Thoracic aorta (tissue), 2 donors: ENCODE results near the gene CCL24. TPM values are rescaled to one million over a fixed set of nuclear protein-coding genes. Genes with fewer than 3 reads are reported as not detected.
"Not testable (repeated sequence)": the region's sequence is repeated elsewhere in the genome, so short reads cannot be mapped to it uniquely, and the experiment has no call there.

ENCODE experiments used
- ATAC-seq: fragments of 150-250 bp; one replicate; pipeline ENCODE4 v1.8.0; 2017; ENCODE audit warnings: low read depth; ENCODE audit not compliant: insufficient number of reproducible peaks, low FRiP score
- DNase-seq: peaks from one replicate; pipeline ENCODE4 v3.0.0-alpha.2; 2020; ENCODE audit warnings: low spot score
- H3K27ac ChIP-seq, 2 donors: fragments of 200-600 bp; sonication (generic); 1 replicate in 1 of 2; 2 replicates in 1 of 2; pipeline ENCODE4 v1.5.1; 2016; ENCODE audit warnings: mild to moderate bottlenecking in 2 of 2, moderate library complexity in 2 of 2
- H3K27me3 ChIP-seq: fragments of 200-600 bp; sonication (generic); replicated peaks from 2 replicates; pipeline ENCODE4 v1.6.0; 2016; ENCODE audit warnings: mild to moderate bottlenecking; ENCODE audit not compliant: insufficient read depth
- H3K36me3 ChIP-seq: fragments of 200-600 bp; sonication (generic); one replicate; pipeline ENCODE4 v1.5.1; 2016
- H3K4me1 ChIP-seq, 2 donors: fragments of 200-600 bp; sonication (generic); 1 replicate in 1 of 2; 2 replicates in 1 of 2; pipeline versions ENCODE4 v1.5.1 to v1.6.0; 2016; ENCODE audit warnings: low read depth in 2 of 2, mild to moderate bottlenecking in 1 of 2; ENCODE audit not compliant: control insufficient read depth in 1 of 2
- H3K4me3 ChIP-seq: fragments of 200-600 bp; sonication (generic); 2 replicates; pipeline ENCODE4 v1.5.1; 2016; ENCODE audit warnings: mild to moderate bottlenecking
- H3K9me3 ChIP-seq: fragments of 200-600 bp; sonication (generic); 2 replicates; pipeline ENCODE4 v1.5.1; 2016
- CTCF ChIP-seq: fragments of 200-600 bp; sonication (generic); IDR thresholded peaks from one replicate; pipeline ENCODE4 v1.5.1; 2019; ENCODE audit warnings: antibody characterized with exemption
- total RNA-seq, 2 donors: library from RNA; depleted of rRNA; stranded (reverse); fragments of >200 nt; gene quantifications; one replicate each; pipeline versions ENCODE4 v1.1.0 to v1.2.3, GENCODE V29; 2016

The CCL24 gene
- total RNA-seq, 2 donors from 2014 or later, result not detected

- no peaks in the 10 kb centered on the region for H3K9me3 ChIP-seq
- no peak for TF ChIP-seq CTCF
- H3K36me3 ChIP-seq, result no peaks in the 10 kb centered on the region
- no peak for DNase-seq
- H3K27me3 ChIP-seq, result no peaks in the 10 kb centered on the region
- no peak for ATAC-seq
- H3K4me3 ChIP-seq, result no peak overlapping the region
- no peak overlapping the region for H3K27ac ChIP-seq
- no peaks in the 10 kb centered on the region for H3K4me1 ChIP-seq
These were observed 22.2 kb upstream of the CCL24 start for GRCh38 chr7:75835688-75836285.

- not testable (repeated sequence) for H3K9me3 ChIP-seq, DNase-seq, H3K36me3 ChIP-seq, H3K4me1 ChIP-seq, H3K27me3 ChIP-seq, H3K27ac ChIP-seq, H3K4me3 ChIP-seq, ATAC-seq
These were observed 20.1 kb upstream of the CCL24 start for GRCh38 chr7:75833662-75834061.

GRCh38 chr7:75830978-75831377 is 17.4 kb upstream of the CCL24 start:
- Histone ChIP-seq H3K4me1 (no peaks in the 10 kb centered on the region), H3K27ac (no peak overlapping the region), H3K27me3 (no peaks in the 10 kb centered on the region), H3K4me3 (no peak overlapping the region), H3K36me3 (no peaks in the 10 kb centered on the region), H3K9me3 (no peaks in the 10 kb centered on the region)
- no peak for DNase-seq
- TF ChIP-seq CTCF, result no peak
- no peak for ATAC-seq

GRCh38 chr7:75829656-75830055 is 16.1 kb upstream of the CCL24 start:
- not testable (repeated sequence) for H3K36me3 ChIP-seq, H3K27me3 ChIP-seq, H3K9me3 ChIP-seq, H3K27ac ChIP-seq, DNase-seq, H3K4me1 ChIP-seq, ATAC-seq, H3K4me3 ChIP-seq

- H3K9me3 ChIP-seq, result no peaks in the 10 kb centered on the region
- no peaks in the 10 kb centered on the region for H3K36me3 ChIP-seq
- no peaks in the 10 kb centered on the region for H3K4me1 ChIP-seq
- TF ChIP-seq CTCF, result no peak
- no peak overlapping the region for H3K27ac ChIP-seq
- H3K4me3 ChIP-seq, result no peak overlapping the region
- H3K27me3 ChIP-seq, result no peaks in the 10 kb centered on the region
- no peak for ATAC-seq
- DNase-seq, result no peak
These were observed 9.7 kb upstream of the CCL24 start for GRCh38 chr7:75823198-75823910.

- no peaks in the 10 kb centered on the region for H3K36me3 ChIP-seq
These were observed 7.1 kb upstream of the CCL24 start for GRCh38 chr7:75820688-75821087.

More at GRCh38 chr7:75820688-75821087, 7.1 kb upstream of the CCL24 start:
- no peak for TF ChIP-seq CTCF
- DNase-seq, result no peak
- no peak for ATAC-seq
- Histone ChIP-seq H3K27ac (no peak overlapping the region), H3K4me1 (no peaks in the 10 kb centered on the region), H3K4me3 (no peak overlapping the region), H3K9me3 (no peaks in the 10 kb centered on the region), H3K27me3 (no peaks in the 10 kb centered on the region)
